ENCODE results near the gene AUTS2. TPM values are rescaled to one million over a fixed set of nuclear protein-coding genes. Genes with fewer than 3 reads are reported as not detected.

Gene AUTS2
- total RNA-seq, 2 experiments from 2014 or later: 2.4 to 3.0 TPM

DNA sequence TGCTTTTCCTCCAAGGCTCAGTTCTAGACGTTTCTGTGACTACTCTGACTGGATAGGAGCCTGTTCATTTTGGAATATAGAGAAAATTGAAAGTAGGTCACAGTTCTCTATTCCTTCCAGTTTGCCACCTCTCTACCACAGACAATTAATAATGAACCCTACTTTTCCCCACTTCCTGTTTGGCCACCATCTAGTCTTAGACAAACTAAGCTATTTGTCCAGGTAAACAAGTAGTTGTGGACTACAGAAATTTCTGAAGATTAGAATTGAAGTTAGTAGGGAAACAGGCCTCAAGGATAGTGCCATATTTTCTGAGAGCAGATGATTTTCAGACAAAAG, 87.0 kb downstream of the AUTS2 start:
- DNase-seq (no peak), ATAC-seq (no peak)
- Mint-ChIP-seq H3K9me3 (ENCODE audit: low read depth) (no peaks in the 10 kb centered on the region), H3K27me3 (no peaks in the 10 kb centered on the region), H3K36me3 (ENCODE audit: low read depth) (no peaks in the 10 kb centered on the region), H3K4me1 (no peaks in the 10 kb centered on the region), H3K27ac (no peak overlapping the region), H3K4me3 (no peak overlapping the region)
- ChIA-PET CTCF (no interaction called here), POLR2A (no interaction called here)
- intact Hi-C loops (cut with DNase I, micrococcal nuclease): no loop called here

DNA sequence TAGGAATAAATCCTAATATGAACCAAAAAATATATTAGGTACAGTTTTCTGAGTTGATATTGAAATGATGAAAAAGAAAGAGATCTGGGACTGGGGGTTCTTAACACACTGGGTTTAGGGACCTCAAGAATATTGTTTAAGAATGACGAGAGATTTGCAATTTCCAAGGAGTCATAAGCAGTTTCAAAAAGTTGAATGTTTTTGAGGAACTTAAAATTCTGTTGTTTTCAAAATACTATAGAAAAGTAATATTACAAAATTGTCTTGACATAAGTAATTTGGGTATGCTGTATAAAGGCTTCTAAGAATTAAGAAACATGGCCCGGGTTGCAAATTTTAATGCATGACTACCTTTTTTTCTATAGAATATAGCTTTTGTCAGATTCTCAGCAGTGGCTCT, 88.1 kb downstream of the AUTS2 start:
- Mint-ChIP-seq H3K4me1 (no peaks in the 10 kb centered on the region), H3K27ac (no peak overlapping the region), H3K9me3 (ENCODE audit: low read depth) (no peaks in the 10 kb centered on the region), H3K36me3 (ENCODE audit: low read depth) (no peaks in the 10 kb centered on the region), H3K27me3 (no peaks in the 10 kb centered on the region), H3K4me3 (no peak overlapping the region)
- DNase-seq (no peak), ATAC-seq (no peak)
- ChIA-PET POLR2A (no interaction called here), CTCF (no interaction called here)
- intact Hi-C loops (cut with DNase I, micrococcal nuclease): no loop called here

DNA sequence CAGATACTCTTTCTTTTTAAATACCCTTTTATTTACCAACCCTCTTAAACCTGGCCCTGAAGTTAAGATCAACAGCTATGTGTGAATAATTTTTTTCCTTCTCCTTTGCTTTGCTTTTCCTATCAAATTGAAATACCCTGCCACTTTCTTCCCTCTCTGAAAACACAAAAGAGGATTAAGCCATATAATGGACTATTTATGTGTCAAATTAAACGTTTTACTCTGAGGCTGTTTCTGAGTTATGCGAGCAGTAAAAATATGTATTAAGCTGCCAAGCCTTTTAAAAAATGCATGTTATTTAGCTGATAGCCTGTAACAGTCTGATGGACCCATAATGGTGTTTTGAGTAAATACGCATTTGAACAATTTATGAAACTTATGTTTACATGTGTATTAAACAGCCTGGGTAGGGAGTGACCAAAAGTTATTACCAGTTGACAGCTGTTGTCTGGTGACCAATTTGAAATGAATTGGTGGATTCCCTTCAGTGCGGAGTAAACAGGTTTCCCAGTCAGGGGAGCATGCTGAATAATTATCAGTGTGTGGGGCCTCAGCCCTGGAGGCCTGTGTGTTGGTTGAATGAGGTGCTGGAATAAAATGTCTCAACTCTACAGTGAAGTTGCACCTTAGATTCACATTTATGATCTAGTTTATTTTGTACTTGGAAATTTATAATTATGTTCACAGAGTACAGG, 89.6 kb downstream of the AUTS2 start:
- Mint-ChIP-seq H3K27ac (no peak overlapping the region), H3K4me1 (no peaks in the 10 kb centered on the region), H3K9me3 (ENCODE audit: low read depth) (no peaks in the 10 kb centered on the region), H3K36me3 (ENCODE audit: low read depth) (no peaks in the 10 kb centered on the region), H3K4me3 (no peak overlapping the region), H3K27me3 (no peaks in the 10 kb centered on the region)
- CTCF ChIA-PET: no interaction called here
- ATAC-seq: no peak
- intact Hi-C loops (cut with DNase I, micrococcal nuclease): no loop called here
- DNase-seq: no peak
- POLR2A ChIA-PET: no interaction called here

DNA sequence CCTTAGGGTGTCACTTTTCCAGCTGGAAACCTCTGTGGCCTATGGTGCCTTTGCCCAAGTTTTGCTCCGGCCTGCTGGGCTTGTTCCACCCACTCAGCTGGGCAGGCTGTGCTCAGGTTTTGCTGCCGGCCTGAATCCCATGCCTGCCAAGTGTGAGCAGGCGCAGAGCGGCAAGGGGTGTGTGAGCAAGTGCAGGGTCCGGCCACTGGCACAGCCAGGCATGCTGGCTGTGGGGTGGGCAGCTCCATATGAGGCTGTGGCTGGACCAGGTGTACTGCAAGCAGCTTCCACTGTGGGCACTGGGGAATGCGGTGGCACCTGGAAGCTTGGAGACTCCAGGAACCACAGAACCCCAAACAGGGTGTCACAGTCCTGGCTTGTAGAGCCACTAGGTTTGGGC, 92.1 kb downstream of the AUTS2 start:
- DNase-seq: no peak
- ChIA-PET POLR2A (no interaction called here), CTCF (no interaction called here)
- no peaks in the 10 kb centered on the region for H3K9me3 Mint-ChIP-seq (ENCODE audit: low read depth)
- ATAC-seq: no peak
- H3K27ac Mint-ChIP-seq: no peak overlapping the region
- no peak overlapping the region for H3K4me3 Mint-ChIP-seq
- H3K27me3 Mint-ChIP-seq: peaks cover 2% of the 10 kb centered on the region
- intact Hi-C loops (cut with DNase I, micrococcal nuclease): no loop called here
- H3K36me3 Mint-ChIP-seq (ENCODE audit: low read depth): no peaks in the 10 kb centered on the region
- H3K4me1 Mint-ChIP-seq: no peaks in the 10 kb centered on the region

DNA sequence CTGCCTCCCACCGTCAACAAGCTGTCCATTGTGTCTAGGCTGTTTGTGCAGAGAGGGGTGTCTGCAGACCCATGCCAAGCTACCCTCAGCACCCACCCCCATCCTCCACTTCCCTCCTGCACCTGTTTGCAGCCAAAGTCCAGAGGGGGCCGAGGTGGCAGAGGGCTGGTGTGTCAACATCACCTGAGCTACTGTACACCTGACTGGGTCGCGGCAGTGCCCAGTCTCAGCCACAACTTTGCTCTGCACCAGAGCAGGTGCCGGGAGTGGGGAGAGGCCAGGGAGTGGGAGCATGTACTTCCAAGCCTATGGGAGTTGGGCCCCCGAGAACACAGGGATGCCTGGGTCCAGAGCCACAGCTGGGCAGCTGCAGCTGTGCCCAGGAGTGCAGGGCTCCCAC, 93.1 kb downstream of the AUTS2 start:
- ChIA-PET CTCF (no interaction called here), POLR2A (no interaction called here)
- intact Hi-C loops (cut with DNase I, micrococcal nuclease): no loop called here
- H3K27me3 Mint-ChIP-seq: peaks cover 2% of the 10 kb centered on the region
- H3K4me1 Mint-ChIP-seq: peaks cover 6% of the 10 kb centered on the region
- no peak for ATAC-seq
- no peaks in the 10 kb centered on the region for H3K36me3 Mint-ChIP-seq (ENCODE audit: low read depth)
- H3K4me3 Mint-ChIP-seq: no peak overlapping the region
- no peaks in the 10 kb centered on the region for H3K9me3 Mint-ChIP-seq (ENCODE audit: low read depth)
- H3K27ac Mint-ChIP-seq: no peak overlapping the region
- no peak for DNase-seq

DNA sequence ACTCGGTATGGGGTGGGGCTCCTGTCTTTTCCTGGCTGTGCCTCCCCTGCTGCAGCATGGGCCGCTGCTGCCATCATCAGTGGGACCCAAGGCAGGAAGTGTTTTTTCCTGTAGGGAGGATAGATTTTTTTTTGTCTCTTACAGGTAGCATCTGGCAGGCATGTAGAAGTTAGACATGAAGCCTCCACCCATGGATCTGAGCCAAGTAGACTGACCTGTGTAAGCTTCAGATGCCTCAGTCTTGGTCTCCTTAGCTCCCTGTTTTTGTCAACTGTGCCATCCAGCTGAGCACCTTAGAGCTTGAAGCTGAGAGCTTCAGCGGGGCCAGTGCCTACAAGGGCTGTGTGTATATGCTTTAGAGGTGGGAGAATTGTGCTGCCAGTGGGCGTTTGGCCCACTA, 93.5 kb downstream of the AUTS2 start:
- peaks cover 10% of the 10 kb centered on the region for H3K4me1 Mint-ChIP-seq
- no peaks in the 10 kb centered on the region for H3K36me3 Mint-ChIP-seq (ENCODE audit: low read depth)
- ATAC-seq (no peak), DNase-seq (no peak)
- ChIA-PET CTCF (no interaction called here), POLR2A (no interaction called here)
- intact Hi-C loops (cut with DNase I, micrococcal nuclease): no loop called here
- H3K27ac Mint-ChIP-seq: no peak overlapping the region
- no peaks in the 10 kb centered on the region for H3K9me3 Mint-ChIP-seq (ENCODE audit: low read depth)
- no peak overlapping the region for H3K4me3 Mint-ChIP-seq
- H3K27me3 Mint-ChIP-seq: peaks cover 2% of the 10 kb centered on the region

DNA sequence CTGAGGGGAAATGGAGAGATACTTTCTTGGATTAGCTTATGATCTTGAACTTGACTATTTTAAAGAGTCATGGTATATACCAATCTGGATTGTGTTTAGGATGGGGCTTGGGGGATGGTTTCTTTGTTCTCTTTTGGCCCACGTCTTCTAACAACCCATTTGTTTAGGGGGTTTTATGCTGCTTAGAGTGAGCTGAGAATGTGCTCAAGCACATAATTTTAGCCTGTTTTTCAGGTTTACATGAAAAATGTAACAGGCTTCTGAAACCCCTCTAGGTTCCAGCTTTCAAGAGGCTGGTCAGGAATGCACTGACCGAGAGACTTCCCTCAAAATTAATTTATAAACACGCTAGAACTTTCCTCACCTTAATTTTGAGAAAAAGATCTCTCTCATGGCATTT, 94.3 kb downstream of the AUTS2 start:
- peaks cover 2% of the 10 kb centered on the region for H3K27me3 Mint-ChIP-seq
- ATAC-seq (no peak), DNase-seq (no peak)
- ChIA-PET CTCF (no interaction called here), POLR2A (no interaction called here)
- H3K9me3 Mint-ChIP-seq (ENCODE audit: low read depth): no peaks in the 10 kb centered on the region
- H3K36me3 Mint-ChIP-seq (ENCODE audit: low read depth): no peaks in the 10 kb centered on the region
- intact Hi-C loops (cut with DNase I, micrococcal nuclease): no loop called here
- H3K4me1 Mint-ChIP-seq: peaks cover 11% of the 10 kb centered on the region
- no peak overlapping the region for H3K27ac Mint-ChIP-seq
- H3K4me3 Mint-ChIP-seq: no peak overlapping the region

DNA sequence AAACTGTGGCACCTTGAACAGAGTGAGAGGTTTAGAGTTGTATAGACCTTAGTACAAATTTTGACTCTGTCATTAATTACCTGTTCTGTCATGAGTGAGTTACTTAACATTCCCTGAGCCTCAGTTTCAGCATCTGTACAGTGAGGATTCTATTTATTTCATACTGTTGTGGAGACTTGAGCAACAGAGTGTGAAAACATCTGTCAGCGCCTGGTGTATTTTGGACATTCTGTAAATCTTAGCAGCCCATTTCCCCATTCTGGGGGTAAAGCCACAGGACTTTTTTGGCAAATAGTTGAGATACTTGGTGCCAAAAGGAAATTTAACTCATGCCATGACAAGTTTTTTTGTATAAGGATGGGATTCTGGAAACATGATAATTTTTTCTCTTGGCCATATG, 94.8 kb downstream of the AUTS2 start:
- Mint-ChIP-seq H3K4me1 (peaks cover 11% of the 10 kb centered on the region), H3K36me3 (ENCODE audit: low read depth) (no peaks in the 10 kb centered on the region), H3K9me3 (ENCODE audit: low read depth) (no peaks in the 10 kb centered on the region), H3K27ac (no peak overlapping the region), H3K4me3 (no peak overlapping the region), H3K27me3 (peaks cover 2% of the 10 kb centered on the region)
- POLR2A ChIA-PET: no interaction called here
- CTCF ChIA-PET: no interaction called here
- ATAC-seq: no peak
- DNase-seq: no peak
- intact Hi-C loops (cut with DNase I, micrococcal nuclease): no loop called here

DNA sequence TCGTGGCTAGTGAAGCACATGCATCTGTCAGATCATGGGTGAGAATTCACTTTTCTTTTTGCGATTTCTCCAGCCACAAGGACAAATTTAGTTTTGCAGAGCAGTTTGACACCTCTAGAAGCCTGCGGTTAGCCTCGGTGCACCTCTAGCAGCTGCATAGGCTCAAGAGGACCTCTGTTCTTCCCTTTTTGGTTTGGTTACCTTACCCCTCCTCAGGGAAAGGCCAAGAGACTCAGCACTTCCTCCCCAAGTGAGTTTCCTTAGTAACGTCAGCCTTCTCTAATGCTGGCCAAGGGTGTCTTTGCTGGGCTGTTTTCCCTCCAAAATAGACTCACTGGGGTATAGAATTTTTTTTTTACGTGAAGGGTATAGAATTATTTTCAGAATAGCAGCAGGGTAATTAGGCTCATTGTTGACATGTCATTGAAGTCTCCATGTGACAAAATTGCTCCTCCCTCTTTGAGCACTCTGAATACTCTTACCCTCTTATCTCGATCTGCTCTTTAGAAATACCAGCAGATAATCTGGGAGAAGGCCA, 97.8 kb downstream of the AUTS2 start:
- intact Hi-C loops (cut with DNase I, micrococcal nuclease): no loop called here
- Mint-ChIP-seq H3K9me3 (ENCODE audit: low read depth) (no peaks in the 10 kb centered on the region), H3K36me3 (ENCODE audit: low read depth) (no peaks in the 10 kb centered on the region), H3K4me1 (peaks cover 11% of the 10 kb centered on the region), H3K27ac (no peak overlapping the region), H3K4me3 (no peak overlapping the region), H3K27me3 (peaks cover 4% of the 10 kb centered on the region)
- ChIA-PET CTCF (no interaction called here), POLR2A (no interaction called here)
- ATAC-seq (no peak), DNase-seq (no peak)

DNA sequence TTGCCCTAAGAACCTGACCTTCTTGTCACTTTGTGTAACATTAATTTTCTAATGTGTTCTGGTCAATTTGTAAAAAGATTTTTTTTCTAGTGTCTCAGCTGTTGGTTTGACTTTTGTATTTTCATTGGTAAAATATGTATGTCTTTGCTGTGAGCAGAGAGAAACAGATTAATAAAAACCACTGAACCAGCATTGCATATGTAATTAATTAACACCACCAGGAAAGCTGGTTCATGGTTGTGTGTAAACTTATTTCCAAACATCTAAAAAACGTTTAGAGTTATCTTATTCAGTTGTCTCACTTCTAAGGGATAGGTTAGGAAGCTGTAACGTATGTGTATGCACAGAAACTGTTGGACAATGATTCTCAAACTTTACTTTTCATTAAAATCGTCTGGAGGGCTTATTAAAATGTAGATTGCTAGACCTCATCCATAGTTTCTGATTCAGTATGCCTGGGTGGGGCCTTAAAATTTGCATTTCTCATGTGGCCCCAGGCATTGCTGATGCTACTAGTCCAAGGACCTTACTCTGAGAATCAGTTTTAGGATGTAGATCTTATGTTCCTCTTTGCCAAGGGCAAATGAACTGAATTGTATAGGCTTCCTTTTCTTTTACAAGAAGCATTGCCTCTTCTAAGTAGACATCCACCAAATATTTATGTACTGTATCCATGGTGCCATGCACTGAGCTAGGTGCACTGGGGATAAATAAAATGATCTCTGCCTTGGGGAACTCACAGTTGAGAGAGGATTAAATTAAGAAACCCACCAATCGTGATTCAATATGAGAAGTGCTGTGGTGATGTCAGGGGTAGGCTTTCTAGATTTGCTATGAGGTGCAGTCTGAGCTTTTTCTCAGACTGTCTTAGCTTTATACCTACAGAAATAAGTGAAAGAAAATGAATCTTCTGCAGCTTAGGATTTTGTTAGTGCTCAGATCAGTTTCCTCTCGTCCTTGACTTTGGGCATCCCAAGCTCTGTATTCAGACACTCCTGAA, 98.7 kb downstream of the AUTS2 start:
- H3K4me3 Mint-ChIP-seq: no peak overlapping the region
- no peak overlapping the region for H3K27ac Mint-ChIP-seq
- no peaks in the 10 kb centered on the region for H3K36me3 Mint-ChIP-seq (ENCODE audit: low read depth)
- no peak for ATAC-seq
- H3K27me3 Mint-ChIP-seq: peaks cover 4% of the 10 kb centered on the region
- no peaks in the 10 kb centered on the region for H3K9me3 Mint-ChIP-seq (ENCODE audit: low read depth)
- H3K4me1 Mint-ChIP-seq: peaks cover 11% of the 10 kb centered on the region
- DNase-seq: no peak
- ChIA-PET CTCF (interaction anchor here (0.8 kb wide), 1 partner anchor 120 kb away, joined by 3 read pairs; no protein-coding TSS in a partner anchor), POLR2A (no interaction called here)
- intact Hi-C loops (cut with DNase I, micrococcal nuclease): no loop called here

DNA sequence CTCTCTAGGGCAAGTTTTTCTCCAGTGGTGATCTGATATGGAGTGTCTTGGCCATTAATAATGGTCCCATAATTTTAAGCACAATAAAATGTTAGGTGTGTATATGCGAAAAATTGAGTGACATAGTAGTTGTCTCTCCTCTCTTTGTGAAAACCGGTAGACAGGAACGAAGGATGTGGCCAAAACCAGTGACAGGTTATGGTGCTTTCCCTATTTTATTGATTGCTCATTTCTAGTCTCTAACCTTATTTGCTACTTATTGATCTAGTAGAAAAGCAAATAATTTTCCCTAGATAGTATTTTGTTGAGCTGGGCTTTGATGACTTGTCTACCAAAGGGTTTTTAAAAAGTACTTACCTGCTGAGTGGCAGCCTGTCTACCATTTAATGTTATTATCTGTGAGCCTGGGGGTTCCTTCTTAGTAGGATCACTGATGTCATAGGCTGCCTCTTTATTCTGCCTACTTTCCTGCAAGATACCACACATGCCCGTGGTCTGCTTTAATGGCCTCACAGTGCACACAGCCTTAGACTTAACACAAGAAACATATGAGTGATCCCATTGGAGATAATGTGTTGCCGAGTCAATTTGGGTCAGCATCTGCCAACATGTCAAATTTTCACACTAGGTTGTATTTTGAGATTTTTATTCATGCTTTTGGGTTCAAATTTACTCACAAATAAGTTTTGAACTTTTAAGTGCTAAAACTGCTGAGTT, 100.0 kb downstream of the AUTS2 start:
- Mint-ChIP-seq H3K9me3 (ENCODE audit: low read depth) (no peaks in the 10 kb centered on the region), H3K4me1 (peaks cover 11% of the 10 kb centered on the region), H3K27ac (no peak overlapping the region), H3K27me3 (peaks cover 4% of the 10 kb centered on the region), H3K36me3 (ENCODE audit: low read depth) (no peaks in the 10 kb centered on the region), H3K4me3 (no peak overlapping the region)
- no peak for ATAC-seq
- ChIA-PET POLR2A (no interaction called here), CTCF (no interaction called here)
- intact Hi-C loops (cut with DNase I, micrococcal nuclease): no loop called here
- no peak for DNase-seq

DNA sequence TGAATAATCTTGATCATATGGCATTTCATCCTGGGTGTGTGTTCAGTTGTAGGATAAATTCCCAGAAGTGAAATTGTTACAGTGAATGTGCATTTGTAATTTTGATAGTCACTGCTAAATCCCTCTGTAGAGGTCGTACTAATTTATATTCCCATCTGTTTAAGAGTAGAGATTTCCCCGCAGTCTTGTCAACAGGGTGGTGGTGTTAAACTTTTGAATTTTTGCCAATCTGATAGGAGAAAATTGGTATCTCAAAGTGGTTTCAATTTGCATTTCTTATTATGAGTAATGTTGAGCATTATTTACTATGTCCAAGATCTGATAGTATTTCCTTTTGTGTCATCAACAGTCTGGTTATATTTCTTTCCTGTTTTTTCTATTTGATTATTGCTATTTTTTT, 101.7 kb downstream of the AUTS2 start:
- CTCF ChIA-PET: no interaction called here
- no peaks in the 10 kb centered on the region for H3K9me3 Mint-ChIP-seq (ENCODE audit: low read depth)

More for the DNA sequence above, 101.7 kb downstream of the AUTS2 start:
- POLR2A ChIA-PET: no interaction called here
- H3K27me3 Mint-ChIP-seq: peaks cover 4% of the 10 kb centered on the region
- H3K27ac Mint-ChIP-seq: no peak overlapping the region
- ATAC-seq: no peak
- H3K4me3 Mint-ChIP-seq: no peak overlapping the region
- no peaks in the 10 kb centered on the region for H3K36me3 Mint-ChIP-seq (ENCODE audit: low read depth)
- intact Hi-C loops (cut with DNase I, micrococcal nuclease): no loop called here
- peaks cover 11% of the 10 kb centered on the region for H3K4me1 Mint-ChIP-seq
- DNase-seq: no peak
